CD4-positive, alpha-beta T cell treated with Interleukin-21 for 1 hour (primary cell): ENCODE measurements around the gene VPS51.
A peak's percentile ranks its signal among the peaks of the same experiment; 100 is the strongest.

Source experiments
- DNase-seq: peaks from one replicate; pipeline ENCODE4 v3.0.0-alpha.2; 2020

VPS51 gene

DNA sequence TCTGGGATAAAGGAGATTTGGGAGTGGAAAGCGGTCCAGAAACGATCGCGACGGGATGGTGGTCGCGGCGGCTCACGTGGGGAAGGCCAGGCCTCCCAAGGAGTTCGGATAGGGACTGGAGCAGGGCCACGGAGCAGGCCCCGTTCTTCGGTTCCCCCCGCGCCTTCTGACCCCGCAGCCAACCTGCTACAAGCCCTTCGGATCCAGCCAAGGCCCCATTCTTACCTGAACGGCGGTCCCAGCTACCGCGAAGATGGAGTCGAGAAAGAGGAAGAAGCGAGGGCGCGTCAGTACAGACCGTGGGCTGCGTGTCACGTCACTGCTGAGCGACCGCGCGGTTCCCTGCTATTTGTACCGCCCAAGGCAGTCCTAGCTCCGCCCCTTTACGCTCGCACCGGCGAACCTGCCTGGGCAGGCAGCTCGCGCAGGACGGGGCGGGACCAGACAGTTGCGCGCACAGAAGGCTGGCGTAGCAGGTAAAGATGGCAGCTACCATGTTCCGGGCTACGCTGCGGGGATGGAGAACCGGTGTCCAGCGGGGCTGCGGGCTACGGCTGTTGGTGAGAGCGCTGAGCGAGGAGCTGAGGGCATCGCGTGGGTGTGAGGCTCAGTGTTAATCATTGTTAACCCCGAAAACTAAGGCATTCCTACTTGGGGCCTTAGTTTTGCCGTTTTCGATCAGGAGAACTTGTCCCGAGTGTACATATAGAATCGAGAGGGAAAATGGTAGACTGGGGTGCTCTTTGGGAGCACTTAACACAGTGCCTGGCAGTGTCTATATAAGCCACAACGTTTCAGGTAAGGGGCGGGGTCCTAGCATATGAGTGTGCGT is 26.1 kb downstream of the VPS51 start, which contains the start of the genes FAU and MRPL49:
Gene FAU (minus strand): TSS at position 270 of the 832 bp plus-strand sequence. CDS start 321 bp downstream, outside the sequence.
Gene MRPL49 (plus strand): TSS at position 457 of the 832 bp plus-strand sequence. CDS start 26 bp downstream, at position 483.
- peak; percentile 99 for DNase-seq

DNA sequence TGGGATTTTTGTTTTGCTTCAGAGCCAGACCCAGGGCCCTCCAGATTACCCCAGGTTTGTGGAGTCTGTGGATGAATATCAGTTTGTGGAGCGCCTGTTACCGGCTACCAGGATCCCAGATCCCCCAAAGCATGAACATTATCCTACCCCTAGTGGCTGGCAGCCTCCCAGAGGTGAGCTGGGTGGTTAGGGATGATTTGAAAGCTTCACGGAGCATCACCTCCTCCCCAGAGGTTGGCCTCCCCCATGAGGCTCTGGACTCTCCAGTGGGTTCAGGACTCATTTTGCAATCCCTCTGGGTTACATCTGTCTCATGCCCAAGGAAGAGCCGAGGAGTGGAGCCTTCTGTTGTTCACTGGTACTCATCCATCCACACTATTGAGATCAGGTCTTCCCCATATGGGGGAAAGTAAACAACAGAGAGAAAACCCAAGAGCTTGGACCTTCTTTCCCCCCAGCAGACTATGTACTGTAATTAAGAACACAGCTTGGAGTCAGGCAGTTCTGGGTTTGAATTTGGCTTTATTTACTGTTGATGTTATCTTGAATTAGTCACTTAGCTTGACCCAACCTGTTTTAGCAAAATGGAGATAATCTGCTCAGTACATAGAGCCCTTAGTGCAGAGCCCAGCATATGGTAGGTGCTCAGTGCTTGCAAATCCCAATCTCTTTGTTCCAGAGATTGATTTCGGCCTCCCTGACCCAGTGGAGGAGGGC is 28.6 kb downstream of the VPS51 start:
- DNase-seq: no peak

DNA sequence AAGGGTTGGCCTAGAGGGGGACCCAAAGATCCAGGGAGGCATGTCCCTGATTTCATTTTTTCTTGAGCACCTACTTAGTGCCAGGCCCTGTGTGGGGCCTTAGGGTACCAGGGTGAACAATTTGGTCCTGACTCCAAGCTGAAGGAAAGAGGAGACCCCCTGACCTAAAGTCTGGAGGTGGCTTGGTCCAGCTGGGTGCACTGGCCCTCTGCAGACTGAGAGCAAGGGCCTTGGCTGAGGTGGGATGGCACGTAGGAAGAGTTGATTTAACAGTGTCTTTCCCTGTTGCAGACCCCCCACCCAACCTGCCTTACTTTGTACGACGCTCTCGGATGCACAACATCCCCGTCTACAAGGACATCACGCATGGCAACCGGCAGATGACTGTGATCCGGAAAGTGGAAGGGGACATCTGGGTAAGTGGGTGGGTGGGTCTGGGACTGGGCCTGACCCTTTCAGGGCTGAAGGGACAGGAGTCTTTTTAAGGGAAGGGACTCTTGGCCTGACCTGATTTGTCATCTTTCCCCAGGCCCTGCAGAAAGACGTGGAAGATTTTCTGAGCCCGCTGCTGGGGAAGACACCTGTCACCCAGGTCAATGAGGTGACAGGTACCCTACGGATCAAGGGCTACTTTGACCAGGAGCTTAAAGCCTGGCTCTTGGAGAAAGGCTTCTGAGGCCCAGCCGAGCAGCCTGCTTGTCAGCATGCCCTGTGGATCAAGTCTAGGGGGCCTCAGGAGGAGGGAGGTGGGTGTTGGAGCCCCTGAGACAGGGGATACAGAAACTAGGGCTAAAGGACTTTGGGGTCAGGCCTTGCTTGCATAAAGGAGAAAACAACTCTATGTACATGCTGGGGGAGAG is 29.4 kb downstream of the VPS51 start:
- no peak for DNase-seq

DNA sequence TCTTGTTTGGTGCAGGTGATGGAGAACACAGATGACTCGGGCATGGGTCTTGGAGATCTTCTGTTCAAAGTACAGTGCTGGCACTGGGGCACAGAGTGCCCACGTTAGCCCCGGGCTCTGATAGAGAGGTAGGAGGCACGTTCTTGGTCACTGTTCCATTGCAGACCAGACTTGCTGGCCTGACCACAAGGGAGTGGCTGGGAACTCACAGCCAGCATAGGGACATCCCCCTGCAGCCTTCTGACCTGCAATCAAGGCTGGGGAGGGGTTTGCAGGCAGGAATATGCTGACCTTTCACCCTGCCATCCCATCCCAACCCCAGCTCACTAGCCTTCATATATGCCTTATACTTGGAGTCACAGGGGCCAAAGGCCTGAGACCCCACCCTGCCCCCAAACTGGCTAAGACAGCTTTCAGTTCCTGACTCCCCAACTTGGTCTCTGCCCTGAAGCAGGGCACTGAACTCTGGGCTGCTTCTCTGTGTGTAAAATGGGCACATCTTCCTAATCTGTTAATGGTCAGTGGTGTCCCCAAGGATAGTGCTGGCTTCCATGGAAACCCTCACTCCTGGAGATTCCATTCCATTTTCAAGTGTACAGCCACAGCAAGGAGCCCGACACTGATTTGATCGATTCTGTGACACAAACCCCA is 30.7 kb downstream of the VPS51 start:
- no peak for DNase-seq

DNA sequence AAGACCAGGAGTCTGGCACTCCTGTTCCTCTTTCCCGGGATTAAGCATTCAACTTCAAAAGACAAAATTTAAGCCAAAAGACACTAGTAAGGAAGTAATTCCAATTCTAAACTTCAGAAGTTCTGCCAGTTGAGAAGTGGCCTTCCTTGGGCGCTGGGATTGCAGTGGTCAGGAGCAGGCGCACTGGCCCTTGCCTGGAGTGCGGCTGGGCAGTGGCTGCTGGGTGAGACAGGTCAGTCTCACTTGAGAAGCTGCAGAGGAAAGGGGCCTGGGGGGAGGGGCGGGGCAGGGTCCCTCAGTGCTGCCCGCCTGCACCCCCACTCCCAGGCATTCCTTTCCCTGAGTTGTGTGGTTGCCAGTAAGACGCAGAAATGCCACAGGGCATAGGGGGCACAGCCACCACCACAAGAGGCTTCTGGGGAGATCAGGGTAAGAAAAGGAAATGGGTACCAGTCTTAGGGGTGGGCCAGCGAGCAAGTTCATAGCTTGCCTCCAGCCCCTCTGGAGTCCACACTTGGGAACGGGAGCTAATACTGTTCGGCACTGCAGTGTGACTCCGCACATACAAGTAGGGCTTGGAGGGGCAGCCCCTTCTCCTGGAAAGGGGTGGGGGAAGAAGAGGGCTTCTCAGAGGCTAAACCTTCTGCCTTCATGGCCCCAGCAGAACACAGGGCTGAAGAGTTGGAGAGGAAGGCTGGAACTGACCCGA is 31.6 kb downstream of the VPS51 start:
- no peak for DNase-seq

DNA sequence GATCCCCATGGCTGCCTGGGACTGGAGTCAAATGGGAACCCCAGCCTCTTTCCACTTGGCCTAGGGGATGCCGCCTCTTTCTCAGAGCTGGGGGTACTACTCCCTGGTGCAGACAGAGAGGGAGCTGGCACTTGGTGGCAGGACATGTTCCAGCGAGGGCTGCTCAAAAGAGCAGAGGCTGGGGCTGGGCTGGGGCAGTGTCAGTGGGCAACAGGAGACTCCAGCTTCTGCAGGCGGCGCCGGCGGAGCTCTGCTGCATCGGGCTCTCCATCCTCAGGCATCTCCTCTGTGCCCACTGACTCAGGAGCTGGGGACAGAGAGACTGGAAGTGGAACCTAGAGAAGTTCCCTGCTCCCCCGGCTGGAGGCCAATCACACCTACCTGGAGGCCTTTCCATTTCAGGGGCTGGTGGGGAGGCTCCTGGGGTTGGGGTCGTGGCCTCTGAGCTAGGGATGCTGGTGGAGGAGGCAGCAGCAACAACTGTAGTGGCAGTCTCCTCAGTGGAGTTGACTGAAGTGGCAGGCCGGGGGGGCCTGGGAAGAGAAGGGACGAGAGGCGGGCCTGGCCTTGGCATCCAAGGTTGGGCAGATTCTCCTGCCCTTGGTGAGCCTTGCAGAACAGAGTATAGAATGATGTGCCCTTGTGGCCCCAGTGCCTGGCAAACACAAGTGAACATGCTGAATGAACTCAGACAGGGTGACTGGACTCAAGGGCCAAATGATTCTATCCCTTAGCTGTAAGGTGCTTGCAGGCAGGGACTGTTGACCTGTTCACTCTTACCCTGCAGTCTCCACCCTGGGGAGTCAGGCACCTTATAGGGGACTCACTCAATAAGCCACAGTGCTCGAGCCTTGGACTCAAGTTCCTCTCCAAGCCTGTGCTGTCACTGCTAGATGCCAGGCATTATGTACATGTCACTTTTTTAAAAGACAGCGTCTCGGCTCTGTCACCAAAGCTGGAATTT is 32.5 kb downstream of the VPS51 start:
- DNase-seq: no peak

DNA sequence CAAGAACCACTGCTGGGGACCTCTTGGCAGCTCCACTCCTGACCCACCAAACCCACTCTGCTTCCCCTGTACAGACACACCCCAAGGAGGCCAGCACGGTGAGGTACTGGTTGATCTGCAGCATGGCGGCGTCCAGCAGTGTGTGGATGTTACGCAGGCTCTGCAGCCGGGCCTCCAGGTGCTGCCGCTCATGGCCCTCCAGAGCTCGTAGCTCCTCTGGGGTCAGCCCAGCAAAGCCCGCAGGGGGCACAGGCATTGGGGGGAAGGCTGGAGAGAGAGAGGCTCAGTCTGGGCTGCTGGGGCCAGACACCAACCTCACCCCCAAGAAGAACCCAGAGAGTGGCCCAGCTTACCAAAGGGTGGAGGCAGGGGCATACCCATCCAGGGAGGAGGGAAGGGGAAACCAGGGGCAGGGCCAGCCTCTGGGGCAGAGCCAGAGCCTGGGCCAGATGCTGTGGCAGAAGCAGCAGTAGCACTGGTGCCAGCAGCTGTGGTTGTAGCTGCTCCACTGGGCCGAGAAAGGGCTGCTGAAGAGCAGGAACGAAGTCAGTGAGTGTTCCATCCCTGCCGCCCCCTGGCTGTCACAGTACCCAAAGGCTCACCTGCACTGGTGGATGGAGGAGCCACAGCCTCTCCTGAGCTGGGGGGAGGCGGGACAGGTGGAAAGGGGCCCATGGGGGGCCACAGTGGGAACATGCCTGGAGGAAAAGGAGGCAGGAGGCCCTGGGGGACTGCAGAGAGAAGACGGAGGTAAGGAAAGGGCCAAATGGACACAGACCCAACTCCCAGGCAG is 33.8 kb downstream of the VPS51 start:
- no peak for DNase-seq

DNA sequence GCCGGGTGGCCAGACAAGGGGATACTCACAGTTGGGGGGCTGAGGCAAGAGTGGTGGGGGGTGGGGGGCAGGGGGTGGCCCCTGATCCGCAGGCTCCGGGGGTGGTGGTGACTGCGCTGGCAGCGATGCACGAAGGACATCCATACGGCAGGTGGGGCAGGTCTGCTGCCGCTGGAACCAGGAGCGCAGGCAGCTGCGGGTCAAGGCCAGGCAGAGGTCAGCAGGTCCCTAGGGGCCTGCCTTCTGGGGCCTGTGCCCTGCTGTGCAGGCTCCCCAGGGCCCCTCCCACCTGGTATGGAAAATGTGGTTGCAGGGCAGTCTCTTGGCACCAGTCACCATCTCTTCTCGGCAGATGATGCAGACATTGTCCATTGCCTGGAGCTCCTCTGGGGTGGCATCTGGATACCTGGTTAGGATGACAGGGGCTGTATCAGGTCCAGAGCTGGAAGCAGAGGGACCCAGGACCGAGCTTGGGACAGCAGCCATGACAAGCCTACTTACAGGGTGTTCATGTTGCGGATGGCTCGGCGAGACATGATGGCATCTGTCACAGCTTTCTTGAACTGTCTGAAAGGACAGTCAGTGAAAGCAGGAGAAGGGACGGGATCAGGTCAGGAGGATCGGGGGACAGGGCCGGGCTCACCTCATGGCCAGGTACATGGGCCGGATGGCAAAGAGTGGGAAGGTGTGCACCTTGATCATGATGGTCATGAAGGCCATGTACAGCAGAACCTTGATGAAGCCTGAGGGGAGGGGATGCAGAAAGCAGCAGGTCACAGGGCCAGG is 34.8 kb downstream of the VPS51 start:
- no peak for DNase-seq

DNA sequence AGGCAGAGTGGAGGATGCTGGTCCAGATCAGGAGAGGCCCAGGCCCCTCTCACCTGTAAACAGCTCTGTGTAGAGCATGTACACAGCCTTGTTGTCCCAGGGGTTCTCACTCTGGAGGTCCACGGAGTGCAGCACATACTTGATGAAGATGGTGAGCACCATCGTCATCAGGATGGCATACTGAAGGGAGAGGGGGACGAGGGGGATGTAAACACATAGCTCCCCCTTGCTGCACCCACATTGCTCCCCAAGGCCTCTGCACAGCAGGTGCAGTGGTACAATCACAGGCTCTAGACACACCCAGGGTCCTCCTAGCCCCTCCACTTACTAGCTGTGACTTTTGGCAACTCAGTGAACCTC is 35.4 kb downstream of the VPS51 start:
- DNase-seq: no peak

DNA sequence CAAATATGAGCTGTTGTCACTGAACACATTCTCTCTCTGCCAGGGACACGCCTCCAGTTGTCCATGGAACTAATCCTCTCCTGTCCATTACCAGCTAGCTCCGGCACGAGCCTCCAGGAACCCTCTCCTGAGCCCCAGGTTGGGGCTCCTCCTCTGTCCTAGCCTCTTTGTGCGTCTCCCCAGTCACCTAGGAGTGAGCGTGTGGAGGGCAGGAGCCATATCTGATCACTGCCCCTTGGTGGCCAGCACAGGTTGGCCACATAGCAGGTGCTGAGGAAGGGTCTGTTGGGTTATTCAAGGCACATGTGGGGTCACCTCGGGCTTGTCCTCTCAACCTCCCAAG is 35.9 kb downstream of the VPS51 start:
- no peak for DNase-seq

DNA sequence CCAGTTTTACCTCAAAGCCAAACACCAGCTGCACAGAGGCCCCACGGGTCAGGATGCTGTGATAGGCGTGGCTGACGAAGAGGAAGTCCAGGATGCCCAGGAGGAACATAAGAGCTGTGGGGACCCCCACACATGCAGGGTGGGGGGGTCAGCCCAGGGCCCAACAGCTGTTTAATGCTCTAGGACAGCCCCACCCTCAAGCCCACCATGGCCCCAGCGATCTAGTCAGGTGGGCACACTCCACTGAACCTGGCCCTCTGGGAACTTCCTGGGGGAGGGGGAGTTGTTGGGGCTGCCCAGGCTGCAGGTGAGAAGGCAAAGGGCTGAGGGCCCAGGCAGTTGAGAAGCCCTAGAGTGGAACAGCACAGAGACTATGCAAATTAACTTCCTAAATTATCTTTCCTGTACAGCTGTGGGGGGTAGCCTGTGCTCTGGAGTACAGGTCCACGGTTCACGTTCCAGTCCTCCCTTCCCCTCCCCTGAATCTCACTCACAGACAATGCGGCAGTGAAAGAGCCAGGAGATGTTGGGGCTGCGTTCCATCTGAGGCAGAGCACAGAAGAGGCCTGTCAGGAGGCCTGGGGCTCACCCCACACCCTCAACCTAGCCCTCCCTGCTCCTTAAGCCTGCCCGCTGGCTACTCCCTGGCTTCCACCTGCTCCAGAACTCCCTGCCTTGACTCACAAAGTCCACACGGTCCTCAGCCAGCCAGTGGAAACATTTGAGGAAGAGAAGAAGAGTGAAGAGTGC is 36.4 kb downstream of the VPS51 start:
- DNase-seq: no peak

DNA sequence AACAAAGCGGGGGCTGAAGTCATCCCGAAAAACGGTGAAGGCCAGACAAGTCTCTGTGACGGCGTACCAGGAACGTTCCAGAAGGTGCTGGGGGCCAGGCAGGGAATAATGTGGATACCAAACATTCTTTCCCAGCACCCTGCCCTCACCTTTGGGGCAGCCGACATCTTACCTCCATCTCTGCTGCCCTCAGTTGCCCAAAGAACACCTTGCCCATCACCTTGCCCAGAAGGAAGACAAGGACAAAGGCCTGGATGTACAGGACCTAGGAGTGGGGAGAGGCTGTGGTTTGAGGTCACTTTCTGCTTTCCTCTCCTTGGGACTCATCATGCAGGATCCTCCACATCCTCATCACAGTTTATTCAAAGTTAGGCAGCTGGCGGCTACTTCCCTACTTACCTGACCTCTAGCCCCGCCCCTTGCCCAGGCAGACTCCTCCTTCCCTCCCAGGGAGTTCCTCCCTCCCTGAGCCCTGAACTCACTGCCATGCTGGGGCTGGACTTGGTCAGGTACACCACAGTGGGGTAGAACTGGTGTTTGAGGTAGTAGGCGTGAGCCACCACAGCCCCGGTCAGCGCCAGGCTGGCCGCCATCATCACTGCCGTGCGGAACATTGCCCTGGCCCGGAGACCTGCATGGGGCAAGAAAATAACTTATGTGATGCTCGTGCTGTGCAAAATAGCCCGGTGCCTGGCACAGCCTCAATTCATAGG is 37.1 kb downstream of the VPS51 start:
- peak; percentile 55 for DNase-seq

DNA sequence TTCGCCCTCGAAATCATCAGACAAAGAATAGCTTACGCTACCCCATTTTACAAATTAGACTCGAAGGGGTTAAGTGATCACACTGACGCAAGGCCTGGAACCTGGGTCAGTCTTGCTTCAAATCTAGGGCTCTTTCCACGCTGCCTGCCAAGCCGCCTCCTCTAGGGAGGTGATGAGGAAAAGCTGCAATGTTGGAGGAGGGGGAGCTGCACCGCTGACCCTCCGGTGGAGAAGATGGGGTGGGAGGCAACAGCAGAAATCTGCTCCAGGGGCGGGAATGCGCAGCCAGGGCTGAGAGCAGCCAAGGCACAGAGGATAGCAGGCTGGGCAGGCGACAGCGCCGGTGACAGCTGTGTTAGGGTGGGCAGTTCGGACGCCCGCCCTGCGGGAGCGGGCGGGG is 37.7 kb downstream of the VPS51 start:
- no peak for DNase-seq

DNA sequence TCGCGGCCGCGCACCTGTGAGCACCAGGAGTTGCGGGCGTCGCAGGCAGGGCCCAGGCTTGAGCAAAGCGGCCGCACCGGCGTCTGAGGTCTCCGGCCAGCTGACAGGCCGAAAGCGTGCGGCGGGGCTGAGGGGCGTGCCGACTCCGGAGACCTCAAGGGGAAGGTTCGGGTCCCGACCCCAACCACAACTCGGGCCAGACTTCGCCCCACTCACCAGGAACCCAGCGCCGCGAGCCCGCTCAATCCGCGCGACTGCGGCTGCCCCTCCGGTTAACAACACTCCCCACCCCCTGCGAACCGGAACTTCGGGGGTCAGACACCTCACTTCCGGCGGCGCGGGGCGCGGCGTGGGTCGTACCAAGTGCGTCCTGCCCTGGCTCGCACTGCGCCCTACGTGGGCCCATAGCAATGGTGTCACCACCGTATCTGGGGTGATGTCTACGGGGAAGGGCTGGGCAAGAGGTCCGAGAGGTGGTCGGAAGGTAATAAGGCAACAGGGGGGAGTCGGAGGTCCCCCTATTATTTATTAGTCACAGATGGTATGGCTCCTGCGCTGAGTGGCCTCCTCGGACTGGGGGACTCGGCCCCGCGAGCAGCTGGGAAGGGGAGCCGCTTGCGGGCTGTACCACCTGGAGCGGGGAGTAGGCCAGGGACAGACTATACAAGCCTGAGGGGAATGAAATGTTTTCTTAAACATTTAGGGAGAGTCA is 38.4 kb downstream of the VPS51 start, which contains the start of gene SYVN1:
Gene SYVN1 (minus strand): TSS at position 280 of the 712 bp plus-strand sequence. CDS start 918 bp downstream, outside the sequence.
- peak; percentile 92 for DNase-seq

DNA sequence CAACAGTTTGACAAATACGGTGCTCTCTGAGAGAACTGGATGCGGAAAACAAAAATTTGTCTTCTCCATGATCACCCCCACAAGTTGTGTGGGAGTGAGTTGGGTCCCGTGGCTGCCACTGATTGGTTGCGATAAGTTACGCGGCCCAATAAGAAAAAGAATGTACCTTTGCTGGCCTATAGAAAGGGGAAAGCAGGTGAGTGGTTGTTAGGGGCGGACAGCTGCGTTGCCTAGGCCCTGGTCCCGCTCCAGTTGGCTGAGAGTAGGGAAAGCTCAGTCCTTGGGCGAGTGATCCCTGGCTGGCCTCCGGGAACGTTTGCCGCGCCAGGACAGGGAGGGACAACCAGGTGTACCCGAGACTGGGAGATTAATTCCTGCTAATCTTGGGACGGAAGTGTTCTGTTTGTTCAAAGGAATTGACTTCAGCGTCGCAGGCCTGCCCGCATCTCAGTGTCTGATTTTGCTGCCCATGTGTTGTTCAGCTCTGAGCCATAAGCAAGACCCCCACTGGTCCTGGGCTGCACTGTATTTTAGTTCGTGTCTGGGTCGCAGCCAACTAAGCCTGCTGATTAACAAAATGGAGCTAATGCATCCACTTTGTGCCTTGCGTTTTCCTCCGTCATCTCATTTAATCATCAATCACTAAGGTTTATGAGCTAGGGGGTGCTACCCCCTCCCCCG is 39.1 kb downstream of the VPS51 start:
- DNase-seq: peak; percentile 94

DNA sequence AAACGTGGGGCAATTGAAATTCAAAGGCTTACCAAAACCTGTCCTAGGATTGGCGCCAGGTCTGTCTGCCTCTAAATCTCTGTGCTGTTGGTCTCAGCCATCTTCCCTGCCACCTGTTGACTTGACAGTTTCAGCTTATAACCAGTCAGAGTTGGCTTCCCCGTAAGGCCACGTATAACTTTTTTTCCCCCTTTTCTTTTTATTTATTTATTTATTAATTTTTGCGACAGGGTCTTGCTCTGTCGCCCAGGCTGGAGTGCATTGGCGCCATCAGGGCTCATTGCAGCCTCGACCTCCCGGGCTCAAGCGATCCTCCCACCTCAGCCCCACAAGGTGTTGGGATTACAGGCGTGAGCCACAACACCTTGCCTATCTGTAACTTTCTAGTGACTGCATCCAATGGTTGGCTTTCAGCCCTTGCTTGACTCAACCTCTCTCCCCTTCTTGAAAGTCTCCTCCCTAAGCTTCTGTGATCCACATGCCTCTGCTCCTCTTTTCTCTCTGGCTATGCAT is 39.7 kb downstream of the VPS51 start:
- no peak for DNase-seq
